GM06990 (cell line): ENCODE measurements around the gene C6orf136.

Experiments
- DNase-seq: peaks from one replicate; pipeline ENCODE4 v3.0.0-alpha.2; 2011; ENCODE audit not compliant: insufficient read length; ENCODE audit errors: extremely low read depth
- H3K27me3 ChIP-seq: replicated peaks from 2 replicates; pipeline ENCODE4 v1.6.0; 2011; ENCODE audit warnings: low read length; ENCODE audit not compliant: control insufficient read depth, insufficient read depth
- H3K36me3 ChIP-seq: 2 replicates; pipeline ENCODE4 v1.5.1; 2011; ENCODE audit warnings: low read length; ENCODE audit not compliant: control insufficient read depth, insufficient read depth
- H3K4me3 ChIP-seq: replicated peaks from 2 replicates; pipeline ENCODE4 v1.5.1; 2011; ENCODE audit warnings: low read depth, mild to moderate bottlenecking, control low read depth, low read length
- TF ChIP-seq, protein P1 (sequence below): IDR thresholded peaks from 2 replicates; pipeline ENCODE4 v1.5.1; 2011; ENCODE audit warnings: low read length, control low read depth, mild to moderate bottlenecking, inconsistent platforms; ENCODE audit not compliant: insufficient read depth, poor library complexity, severe bottlenecking

The C6orf136 gene

DNA sequence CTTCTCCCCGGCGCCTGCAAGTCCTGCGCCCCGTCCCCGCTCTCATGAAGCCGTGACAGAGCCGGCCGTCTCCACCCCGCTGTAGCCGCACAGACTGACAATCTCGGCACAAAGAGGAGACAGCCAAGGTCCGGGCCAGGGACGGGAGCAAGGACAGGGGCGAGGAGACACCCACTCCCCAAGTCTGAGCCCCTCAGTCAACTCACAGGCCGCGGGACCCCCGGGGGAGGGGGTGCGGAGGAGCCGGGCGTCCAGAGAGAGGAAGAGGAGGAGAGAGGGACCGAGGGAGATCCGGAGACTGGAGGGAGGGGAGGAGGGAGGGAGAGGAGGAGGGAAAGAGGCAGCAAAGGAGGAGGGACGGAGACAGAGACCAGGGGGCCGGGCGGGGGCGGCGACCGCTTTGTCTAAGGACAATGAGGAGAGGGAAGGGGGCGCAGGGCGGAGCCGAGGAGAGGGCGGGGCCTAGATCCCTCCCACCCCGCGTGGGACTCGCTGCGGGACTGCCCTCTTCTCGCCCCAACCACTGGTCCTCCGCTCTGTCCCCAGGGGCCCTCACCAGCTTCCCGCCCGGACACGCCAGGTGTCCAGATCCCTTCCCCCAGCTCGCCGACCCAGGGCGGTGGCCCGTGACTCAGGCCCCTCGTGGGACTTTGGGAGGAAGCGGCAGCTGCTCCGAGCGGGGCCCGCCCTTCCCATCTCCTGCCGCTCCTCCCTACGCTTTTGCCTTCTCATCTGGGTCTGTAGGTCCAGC lies 40.1 kb downstream of the C6orf136 start:
- no peaks in the 10 kb centered on the region for H3K36me3 ChIP-seq

DNA sequence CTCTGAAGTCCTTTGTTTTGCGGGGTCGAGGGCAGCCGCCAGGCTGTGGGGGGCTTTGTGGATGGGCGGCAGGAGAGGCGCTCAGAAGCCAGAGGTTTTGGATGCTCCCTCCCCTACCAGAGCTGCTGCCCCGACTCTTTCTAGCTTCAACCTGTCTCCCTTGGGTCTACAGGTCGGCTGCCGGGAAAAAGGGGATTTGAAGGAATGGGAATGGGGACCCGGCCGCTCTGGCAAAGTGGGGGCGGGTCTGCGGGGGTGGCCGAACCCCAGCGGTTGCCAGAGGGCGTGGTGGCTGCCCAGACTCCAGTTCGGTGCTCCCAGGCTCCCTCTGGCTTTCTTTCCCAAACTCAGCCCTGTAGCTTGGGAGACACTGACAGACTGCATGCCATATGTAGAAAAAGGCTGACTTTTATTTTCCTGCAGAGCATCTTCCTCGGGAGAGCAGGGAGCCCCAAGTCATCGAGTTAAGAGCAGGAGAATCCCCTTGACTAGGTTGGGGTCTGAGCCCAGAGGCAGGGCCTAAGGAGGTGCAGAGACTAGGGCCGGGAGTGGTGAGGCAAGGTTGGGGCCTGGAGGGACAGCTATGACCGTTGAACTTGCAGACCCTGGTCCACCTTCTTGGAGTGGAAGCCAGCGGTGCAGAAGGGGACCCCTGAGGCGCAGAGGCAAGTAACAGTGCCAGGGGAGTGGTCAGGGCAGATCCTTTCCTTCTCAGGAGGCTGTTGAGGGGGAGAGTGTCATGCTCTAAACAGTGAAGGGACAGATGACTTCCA lies 40.9 kb downstream of the C6orf136 start:
- TF ChIP-seq, protein P1, sequence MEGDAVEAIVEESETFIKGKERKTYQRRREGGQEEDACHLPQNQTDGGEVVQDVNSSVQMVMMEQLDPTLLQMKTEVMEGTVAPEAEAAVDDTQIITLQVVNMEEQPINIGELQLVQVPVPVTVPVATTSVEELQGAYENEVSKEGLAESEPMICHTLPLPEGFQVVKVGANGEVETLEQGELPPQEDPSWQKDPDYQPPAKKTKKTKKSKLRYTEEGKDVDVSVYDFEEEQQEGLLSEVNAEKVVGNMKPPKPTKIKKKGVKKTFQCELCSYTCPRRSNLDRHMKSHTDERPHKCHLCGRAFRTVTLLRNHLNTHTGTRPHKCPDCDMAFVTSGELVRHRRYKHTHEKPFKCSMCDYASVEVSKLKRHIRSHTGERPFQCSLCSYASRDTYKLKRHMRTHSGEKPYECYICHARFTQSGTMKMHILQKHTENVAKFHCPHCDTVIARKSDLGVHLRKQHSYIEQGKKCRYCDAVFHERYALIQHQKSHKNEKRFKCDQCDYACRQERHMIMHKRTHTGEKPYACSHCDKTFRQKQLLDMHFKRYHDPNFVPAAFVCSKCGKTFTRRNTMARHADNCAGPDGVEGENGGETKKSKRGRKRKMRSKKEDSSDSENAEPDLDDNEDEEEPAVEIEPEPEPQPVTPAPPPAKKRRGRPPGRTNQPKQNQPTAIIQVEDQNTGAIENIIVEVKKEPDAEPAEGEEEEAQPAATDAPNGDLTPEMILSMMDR: no peak
- peak; percentile 44 for DNase-seq
- Histone ChIP-seq H3K36me3 (no peaks in the 10 kb centered on the region), H3K27me3 (no peaks in the 10 kb centered on the region), H3K4me3 (peak overlapping the region; percentile 95)

More for the DNA sequence above, 40.1 kb downstream of the C6orf136 start:
- peak overlapping the region; percentile 95 for H3K4me3 ChIP-seq
- TF ChIP-seq, protein P1: no peak
- DNase-seq: peak; percentile 98
- H3K27me3 ChIP-seq: no peaks in the 10 kb centered on the region

GRCh38 chr6:30688569-30688968 lies 41.6 kb downstream of the C6orf136 start:
- peak; percentile 52 for DNase-seq
- Histone ChIP-seq H3K36me3 (no peaks in the 10 kb centered on the region), H3K27me3 (no peaks in the 10 kb centered on the region), H3K4me3 (peak overlapping the region; percentile 95)
- TF ChIP-seq, protein P1: peak; percentile 31

DNA sequence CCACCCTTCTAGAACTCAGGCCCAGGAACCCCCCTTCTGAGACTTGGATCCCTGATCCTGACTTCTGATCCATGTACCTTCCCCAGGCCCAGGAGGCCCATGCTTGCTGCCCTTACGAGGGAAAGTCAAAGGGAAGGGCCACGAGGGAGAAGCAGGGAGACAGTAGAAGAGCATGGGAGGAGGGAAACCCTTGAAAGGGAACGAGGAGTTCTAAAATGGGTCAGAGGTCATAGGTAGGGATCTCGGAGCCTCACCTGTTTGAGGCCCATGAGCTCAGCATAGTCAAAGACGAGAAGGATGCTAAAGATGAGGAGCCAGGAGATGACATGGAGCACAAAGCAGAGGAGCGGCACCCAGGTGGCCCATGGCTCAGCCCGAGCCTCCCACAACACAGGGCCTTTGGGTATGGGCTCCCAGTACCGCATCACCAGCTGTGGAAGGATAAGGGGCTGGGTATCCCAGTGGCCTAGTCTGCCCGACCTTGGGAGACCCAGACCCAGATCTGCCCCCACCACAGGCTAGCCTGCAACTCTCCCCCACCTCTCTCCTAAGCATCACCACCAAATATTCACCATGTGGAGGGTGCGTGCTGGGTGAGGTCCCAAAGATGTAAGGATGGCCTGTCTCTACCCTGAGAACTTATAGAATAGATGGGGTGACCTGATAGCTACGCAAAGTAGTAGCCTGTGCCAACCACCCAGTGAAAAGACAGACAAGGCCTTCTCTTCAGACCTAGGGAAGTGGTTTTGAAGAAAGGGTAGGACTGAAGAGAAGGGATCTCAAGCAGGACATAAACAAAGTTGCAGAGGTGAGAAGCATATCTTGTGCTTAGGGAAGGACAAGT lies 42.3 kb downstream of the C6orf136 start:
- Histone ChIP-seq H3K27me3 (no peaks in the 10 kb centered on the region), H3K36me3 (no peaks in the 10 kb centered on the region), H3K4me3 (peak overlapping the region; percentile 95)
- TF ChIP-seq, protein P1: no peak
- no peak for DNase-seq

DNA sequence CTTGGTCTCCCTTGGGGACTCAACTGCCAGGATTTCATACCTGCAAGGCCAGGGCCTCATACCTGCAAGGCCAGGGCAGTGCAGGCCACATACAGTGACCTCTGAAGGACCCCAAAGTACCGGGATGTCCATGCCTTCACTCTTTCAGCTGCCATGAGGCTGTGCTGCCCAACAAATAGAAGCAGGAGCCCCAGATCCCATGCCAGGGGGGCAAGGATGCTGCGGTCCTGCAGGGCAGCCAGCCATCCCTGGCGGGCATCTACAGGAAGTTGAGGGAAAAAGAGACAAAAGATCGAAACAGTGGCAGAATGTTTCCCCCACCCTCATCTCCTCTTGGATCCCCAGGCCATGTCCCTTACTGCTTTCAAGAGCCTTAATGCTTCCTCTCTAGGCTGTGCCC lies 43.1 kb downstream of the C6orf136 start:
- Histone ChIP-seq H3K36me3 (no peaks in the 10 kb centered on the region), H3K4me3 (peak overlapping the region; percentile 87), H3K27me3 (no peaks in the 10 kb centered on the region)
- TF ChIP-seq, protein P1: no peak
- peak; percentile 22 for DNase-seq
